Psoas muscle (tissue), 8 donors: ENCODE data around the gene SLC43A2. TPM values are rescaled to one million over a fixed set of nuclear protein-coding genes. Genes with fewer than 3 reads are reported as not detected.

Experiments used
- ATAC-seq, 4 donors: fragments of 200-7000 bp; cut with Tn5 transposase; one replicate each; pipeline ENCODE4 v1.9.1; 2020; ENCODE audit warnings: moderate library complexity in 3 of 4, mild to moderate bottlenecking in 2 of 4
- DNase-seq, 2 donors: peaks; one replicate each; pipeline ENCODE4 v3.0.0-alpha.2; 2020
- H3K27ac ChIP-seq: fragments of 200-600 bp; one replicate; pipeline ENCODE4 v1.8.0; 2022
- H3K27me3 ChIP-seq, 3 donors: fragments of 200-600 bp in 1 of 3; one replicate each; pipeline versions ENCODE4 v1.6.1 to v1.8.0; 2013 to 2022; ENCODE audit warnings: low read length in 2 of 3, mild to moderate bottlenecking in 2 of 3, moderate library complexity in 1 of 3; ENCODE audit not compliant: insufficient read depth in 3 of 3
- H3K36me3 ChIP-seq, 2 donors: fragments of 200-600 bp in 1 of 2; one replicate each; pipeline versions ENCODE4 v1.6.1 to v1.8.0; 2013 to 2022; ENCODE audit warnings: low read depth in 1 of 2, mild to moderate bottlenecking in 1 of 2, moderate library complexity in 1 of 2; ENCODE audit not compliant: insufficient read depth in 1 of 2
- H3K4me1 ChIP-seq: fragments of 200-600 bp; one replicate; pipeline ENCODE4 v1.8.0; 2022
- H3K4me3 ChIP-seq: fragments of 200-600 bp; one replicate; pipeline ENCODE4 v1.8.0; 2022; ENCODE audit warnings: mild to moderate bottlenecking
- H3K9me3 ChIP-seq: fragments of 200-600 bp; one replicate; pipeline ENCODE4 v1.8.0; 2022
- CTCF ChIP-seq: fragments of 200-600 bp; IDR thresholded peaks from one replicate; pipeline ENCODE4 v1.8.0; 2022; ENCODE audit warnings: antibody characterized with exemption
- WGBS, 3 donors: extraction: QIAGEN DNeasy Blood & Tissue Kit; methylation state at CpG; one replicate each; pipeline versions ENCODE4 v1.1.6 to v1.1.7; 2013; 5-methylcytosine and 5-hydroxymethylcytosine counted together
- intact Hi-C, 2 donors: fragments of 100-400 bp; cut with DNase I; formaldehyde crosslinking; loops; one replicate each; pipeline versions ENCODE4 v1.11.0 to v1.14.2; 2022
- polyA plus RNA-seq, 3 donors: library from polyadenylated mRNA; stranded (reverse); fragments of 200-250 nt; gene quantifications; one replicate each; pipeline ENCODE4 v1.2.3, GENCODE V29; 2013
- total RNA-seq, 4 donors: library from RNA; stranded (reverse); fragmentation: NEBNext Ultra II Directional in 2 of 4; extraction: Animal tissue kit (Norgen Biotek cat#: 25700) in 2 of 4; gene quantifications; one replicate each; pipeline versions ENCODE4 v1.2.1 to v1.2.4, GENCODE V29; 2021 to 2023
- donor health status: healthy with polysubstance abuse.
- donor health status: DM: no; HTN: no; CAD: no; lungs with moderate emphysema.
- donor health status: Bipolar disorder and iron deficiency.
- donor health status: healthy.
- donor health status: DM: yes; HTN: yes; CAD: no.
- donor health status: DM: no; HTN: no; CAD: no.
- donor health status: DM: no; HTN: no; CAD: no.
- donor health status: DM: yes; HTN: yes; CAD: no.

Gene SLC43A2
- total and polyA plus RNA-seq, 7 donors, result 9.5 to 70.5 (median 21.7) TPM

- no peaks in the 10 kb centered on the region for H3K9me3 ChIP-seq
- H3K4me1 ChIP-seq, result no peaks in the 10 kb centered on the region
- peaks cover under 1 to 97% of the 10 kb centered on the region in 2 donors for H3K36me3 ChIP-seq
- WGBS, 3 donors, result 89 to 97% (median 90%) methylated on average over 6 of the region's 6 CpGs
- no peak overlapping the region for H3K27ac ChIP-seq
- ATAC-seq (peak in 1 of 4 donors; percentile 38), DNase-seq (no peak)
- TF ChIP-seq CTCF, result no peak
- no peak overlapping the region for H3K4me3 ChIP-seq
- intact Hi-C loops, result no loop called here
- no peaks in the 10 kb centered on the region for H3K27me3 ChIP-seq
Observed at GRCh38 chr17:1546292-1546922, 82.2 kb downstream of the SLC43A2 start.

GRCh38 chr17:1545618-1546017 is 83.0 kb downstream of the SLC43A2 start:
- ATAC-seq, result peak in 1 of 4 donors; percentile 28
- no peak for TF ChIP-seq CTCF
- Histone ChIP-seq H3K27me3 (no peaks in the 10 kb centered on the region), H3K36me3 (peaks cover 2 to 97% of the 10 kb centered on the region in 2 donors), H3K4me3 (no peak overlapping the region), H3K27ac (no peak overlapping the region), H3K9me3 (no peaks in the 10 kb centered on the region), H3K4me1 (no peaks in the 10 kb centered on the region)
- WGBS, 3 donors, result 81 to 89% (median 87%) methylated on average over 9 of the region's 9 CpGs
- DNase-seq, result no peak
- intact Hi-C loops, result no loop called here

- H3K27me3 ChIP-seq, result no peaks in the 10 kb centered on the region
- no peak overlapping the region for H3K27ac ChIP-seq
- H3K36me3 ChIP-seq, result peaks cover 2 to 97% of the 10 kb centered on the region in 2 donors
- H3K4me3 ChIP-seq, result no peak overlapping the region
- no peaks in the 10 kb centered on the region for H3K9me3 ChIP-seq
- intact Hi-C loops, result no loop called here
- TF ChIP-seq CTCF, result no peak
- DNase-seq, result no peak
- WGBS, 3 donors, result 79 to 84% (median 82%) methylated on average over 8 of the region's 8 CpGs
- H3K4me1 ChIP-seq, result no peaks in the 10 kb centered on the region
- no peak for ATAC-seq
Observed at GRCh38 chr17:1542316-1542715, 86.3 kb downstream of the SLC43A2 start.

GRCh38 chr17:1541367-1541904 is 87.2 kb downstream of the SLC43A2 start:
- WGBS, 3 donors, result 95 to 97% (median 96%) methylated on average over 4 of the region's 4 CpGs
- no peak for ATAC-seq
- Histone ChIP-seq H3K9me3 (no peaks in the 10 kb centered on the region), H3K27me3 (no peaks in the 10 kb centered on the region), H3K4me3 (no peak overlapping the region), H3K36me3 (peaks cover 2 to 97% of the 10 kb centered on the region in 2 donors), H3K4me1 (no peaks in the 10 kb centered on the region), H3K27ac (no peak overlapping the region)
- intact Hi-C loops, result no loop called here
- TF ChIP-seq CTCF, result no peak
- no peak for DNase-seq

GRCh38 chr17:1539811-1540210 is 88.8 kb downstream of the SLC43A2 start:
- no peak for TF ChIP-seq CTCF
- Histone ChIP-seq H3K36me3 (peaks cover 2 to 97% of the 10 kb centered on the region in 2 donors), H3K4me1 (no peaks in the 10 kb centered on the region), H3K27me3 (no peaks in the 10 kb centered on the region), H3K27ac (no peak overlapping the region), H3K9me3 (no peaks in the 10 kb centered on the region), H3K4me3 (no peak overlapping the region)
- intact Hi-C loops, result no loop called here
- WGBS, 3 donors, result 91 to 94% (median 93%) methylated on average over 15 of the region's 15 CpGs
- ATAC-seq (no peak), DNase-seq (no peak)
